CD4-positive, alpha-beta T cell (primary cell): ENCODE results near the gene SRD5A1. TPM values are rescaled to one million over a fixed set of nuclear protein-coding genes. Genes with fewer than 3 reads are reported as not detected.
A peak's percentile ranks its signal among the peaks of the same experiment; 100 is the strongest.

Experiments used
- ATAC-seq: fragments of 200-7000 bp; cut with Tn5 transposase; one replicate; pipeline ENCODE4 v1.10.0; 2022; ENCODE audit warnings: mild to moderate bottlenecking; ENCODE audit not compliant: poor library complexity
- CTCF ChIA-PET: fragments of 350-600 bp; sonication (Branson Sonifier 250); formaldehyde crosslinking; loops from one replicate; lab custom pipeline; 2021; ENCODE audit warnings: antibody characterized with exemption, inconsistent platforms; lab: Charles Lee
- POLR2A ChIA-PET: fragments of 350-600 bp; sonication (Branson Sonifier 250); formaldehyde crosslinking; loops from one replicate; lab custom pipeline; 2021; ENCODE audit warnings: antibody characterized with exemption, inconsistent platforms; lab: Charles Lee
- DNase-seq, 14 experiments: peaks; one replicate each; pipeline ENCODE4 v3.0.0-alpha.2; 2013 to 2020; ENCODE audit warnings: mixed read lengths in 2 of 14
- H3K27ac ChIP-seq, 2 donors: one replicate each; pipeline versions ENCODE4 v1.5.1 to v1.7.0; 2013; ENCODE audit warnings: low read length in 2 of 2, low read depth in 1 of 2, mild to moderate bottlenecking in 1 of 2
- H3K27me3 ChIP-seq, 2 experiments: 1 replicate in 1 of 2; 2 replicates in 1 of 2; pipeline versions ENCODE4 v1.6.1 to v1.7.0; 2013; ENCODE audit warnings: low read length in 2 of 2, control low read depth in 1 of 2, mild to moderate bottlenecking in 1 of 2, moderate library complexity in 1 of 2; ENCODE audit not compliant: insufficient read depth in 2 of 2, control insufficient read depth in 1 of 2
- H3K36me3 ChIP-seq: one replicate; pipeline ENCODE4 v1.6.1; 2013; ENCODE audit warnings: low read length, control low read depth; ENCODE audit not compliant: insufficient read depth
- H3K4me1 ChIP-seq: one replicate; pipeline ENCODE4 v1.6.1; 2013; ENCODE audit warnings: low read length, control low read depth; ENCODE audit not compliant: insufficient read depth
- H3K4me3 ChIP-seq: one replicate; pipeline ENCODE4 v1.5.1; 2013; ENCODE audit warnings: mild to moderate bottlenecking, low read length, moderate library complexity
- H3K9me3 ChIP-seq, 2 experiments: 1 replicate in 1 of 2; 2 replicates in 1 of 2; pipeline versions ENCODE4 v1.6.1 to v1.7.0; 2013; ENCODE audit warnings: low read length in 2 of 2, mild to moderate bottlenecking in 2 of 2, control low read depth in 1 of 2, moderate library complexity in 1 of 2; ENCODE audit not compliant: control insufficient read depth in 1 of 2, insufficient read depth in 1 of 2
- H3K27ac Mint-ChIP-seq: one replicate; pipeline ENCODE4 v1.8.0; 2020; ENCODE audit warnings: mixed read lengths
- H3K27me3 Mint-ChIP-seq: one replicate; pipeline ENCODE4 v1.8.0; 2021; ENCODE audit warnings: mixed read lengths
- H3K36me3 Mint-ChIP-seq: one replicate; pipeline ENCODE4 v1.8.0; 2021; ENCODE audit warnings: low read depth, mixed read lengths
- H3K4me1 Mint-ChIP-seq: one replicate; pipeline ENCODE4 v1.8.0; 2021; ENCODE audit warnings: low read depth, mixed read lengths
- H3K4me3 Mint-ChIP-seq: one replicate; pipeline ENCODE4 v1.8.0; 2020; ENCODE audit warnings: mild to moderate bottlenecking, mixed read lengths
- H3K9me3 Mint-ChIP-seq: one replicate; pipeline ENCODE4 v1.8.0; 2020; ENCODE audit warnings: mixed read lengths
- CTCF ChIP-seq: fragments of 200-600 bp; IDR thresholded peaks from one replicate; pipeline ENCODE4 v1.8.0; 2022; ENCODE audit warnings: antibody characterized with exemption, mild to moderate bottlenecking
- intact Hi-C, 2 experiments: fragments of 100-400 bp; cut with DNase I in 1 of 2; cut with micrococcal nuclease in 1 of 2; formaldehyde crosslinking; loops; one replicate each; pipeline versions ENCODE4 v1.15.1 to v1.9.0; 2023 to 2025; cut with DNase I, micrococcal nuclease
- polyA plus RNA-seq, 2 donors: library from polyadenylated mRNA; unstranded; fragments of 120-200 nt; gene quantifications; one replicate each; pipeline ENCODE4 v1.2.1, GENCODE V29; 2013
- total RNA-seq, 174 experiments: library from RNA in 2 of 174; stranded (reverse) in 2 of 174; gene quantifications; one replicate each; pipeline ENCODE4 v1.2.3 and lab custom pipeline; 2021 to 2026

The SRD5A1 gene, protein sequence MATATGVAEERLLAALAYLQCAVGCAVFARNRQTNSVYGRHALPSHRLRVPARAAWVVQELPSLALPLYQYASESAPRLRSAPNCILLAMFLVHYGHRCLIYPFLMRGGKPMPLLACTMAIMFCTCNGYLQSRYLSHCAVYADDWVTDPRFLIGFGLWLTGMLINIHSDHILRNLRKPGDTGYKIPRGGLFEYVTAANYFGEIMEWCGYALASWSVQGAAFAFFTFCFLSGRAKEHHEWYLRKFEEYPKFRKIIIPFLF
- 1 to 10 TPM; 2.3 to 3.0 TPM for total RNA-seq
- 7.7 TPM for polyA plus RNA-seq (2013, experiment 1 of 2)
- polyA plus RNA-seq (2013, experiment 2 of 2) = 7.6 TPM
- 1.6 to 43.3 (median 10.9) reads per million in 172 experiments for total RNA-seq (lab: John Stamatoyannopoulos, UW)

DNA sequence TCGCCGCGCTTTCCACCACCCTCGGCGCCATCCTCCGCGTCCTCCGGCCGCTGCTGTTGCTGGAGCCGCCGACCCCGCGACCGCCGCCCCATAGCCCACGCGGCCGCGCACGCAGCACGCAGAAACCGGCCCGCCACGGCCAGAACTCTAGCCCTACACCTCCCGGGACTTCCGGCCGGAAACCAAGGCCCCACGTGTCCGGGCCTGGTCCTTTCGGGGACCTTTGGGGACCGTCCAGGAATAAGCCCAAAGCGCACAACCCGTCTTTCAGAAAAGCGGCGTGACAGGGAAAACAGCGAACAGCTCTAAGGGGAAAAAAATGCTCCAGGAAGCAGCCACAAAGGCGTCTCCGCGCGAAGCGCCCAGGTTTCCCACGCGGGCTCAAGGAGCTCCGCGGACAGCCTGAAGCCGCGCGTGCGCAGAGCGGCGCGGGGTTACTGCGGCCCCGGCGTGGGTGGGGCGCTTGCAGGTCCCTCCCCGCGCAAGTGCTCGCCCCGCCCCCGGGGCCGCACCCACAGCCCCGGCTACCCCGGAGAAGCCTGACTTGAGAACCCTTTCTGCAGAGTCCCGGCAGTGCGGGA lies at the start of gene SRD5A1, which contains the start of gene NSUN2:
TSS of gene SRD5A1 (plus strand) at position 553 of the 581 bp plus-strand sequence. CDS start 137 bp downstream, outside the sequence.
TSS of gene NSUN2 (minus strand) at position 157 of the 581 bp plus-strand sequence. CDS start at position 92, 65 bp downstream.
- Mint-ChIP-seq H3K4me1 (peaks cover 54% of the 10 kb centered on the region), H3K27me3 (no peaks in the 10 kb centered on the region), H3K9me3 (no peaks in the 10 kb centered on the region), H3K4me3 (peak within 1 kb of the TSS; percentile 90), H3K36me3 (peaks cover 51% of the 10 kb centered on the region), H3K27ac (peak within 1 kb of the TSS; percentile 93)
- peaks cover 25% of the 10 kb centered on the region for H3K36me3 ChIP-seq
- H3K9me3 ChIP-seq = no peaks in the 10 kb centered on the region
- peak; percentile 78 to 97 (median 90) for DNase-seq
- peak within 1 kb of the TSS; percentile 62 to 98 for H3K27ac ChIP-seq
- no peaks in the 10 kb centered on the region for H3K27me3 ChIP-seq
- no peak for TF ChIP-seq CTCF
- CTCF ChIA-PET = interaction anchor here (1.1 to 2.1 kb wide), 2 partner anchors 79 to 113 kb away, joined by 5 to 13 read pairs; no protein-coding TSS in a partner anchor
- intact Hi-C loops = loop anchor here (1.0 to 10.0 kb wide), 6 partner anchors 80 to 1242 kb away; partner anchors contain the start of genes TENT4A (in 2 of the 2), ICE1 (in 1 of the 2) and MED10 (in 1 of the 2)
- POLR2A ChIA-PET = interaction anchor here (0.7 to 2.6 kb wide), 12 partner anchors 79 to 1217 kb away, joined by 3 to 32 read pairs (median 7); partner anchors contain the start of genes ICE1, MED10 and TENT4A
- H3K4me3 ChIP-seq = peak within 1 kb of the TSS; percentile 87
- peaks cover 33% of the 10 kb centered on the region for H3K4me1 ChIP-seq
- peak; percentile 88 for ATAC-seq

DNA sequence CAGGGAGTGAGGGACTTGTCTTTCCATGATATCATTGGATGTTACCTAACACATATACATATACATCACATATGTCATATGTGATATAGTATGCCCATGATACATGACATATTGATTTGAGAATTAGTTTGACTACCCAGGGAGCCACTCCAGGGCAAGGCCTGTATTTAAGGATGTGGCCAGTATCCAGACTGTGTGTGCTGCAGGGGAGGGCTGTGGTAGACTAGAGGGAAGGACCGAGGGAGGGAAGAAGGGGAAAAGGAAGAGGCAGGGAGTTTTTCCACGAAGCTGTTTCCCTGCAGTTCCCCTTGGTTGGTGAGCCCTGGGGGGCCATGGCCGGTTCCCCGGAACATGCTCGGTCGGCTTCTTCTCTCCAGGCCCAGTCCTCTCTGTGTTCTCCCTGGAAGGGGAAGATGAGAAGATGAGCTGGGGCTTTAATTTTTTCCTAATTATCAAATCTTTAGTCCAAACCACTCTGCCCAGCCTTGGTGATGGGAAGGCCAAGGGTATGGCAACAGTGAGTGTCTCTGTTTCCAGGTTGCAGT lies 49.1 kb upstream of the SRD5A1 start:
- H3K27me3 ChIP-seq = peaks cover 17 to 46% of the 10 kb centered on the region in 2 experiments
- no peak overlapping the region for H3K27ac ChIP-seq
- intact Hi-C loops = no loop called here
- H3K4me3 Mint-ChIP-seq = no peak overlapping the region
- DNase-seq = no peak
- no peaks in the 10 kb centered on the region for H3K36me3 Mint-ChIP-seq
- ATAC-seq = no peak
- H3K4me1 Mint-ChIP-seq = no peaks in the 10 kb centered on the region
- no peak for TF ChIP-seq CTCF
- no peak overlapping the region for H3K27ac Mint-ChIP-seq
- CTCF ChIA-PET = no interaction called here
- no peak overlapping the region for H3K4me3 ChIP-seq
- peaks cover 7% of the 10 kb centered on the region for H3K4me1 ChIP-seq
- POLR2A ChIA-PET = no interaction called here
- peaks cover 0 to 9% of the 10 kb centered on the region in 2 experiments for H3K9me3 ChIP-seq
- no peaks in the 10 kb centered on the region for H3K9me3 Mint-ChIP-seq
- H3K27me3 Mint-ChIP-seq = peaks cover 64% of the 10 kb centered on the region
- no peaks in the 10 kb centered on the region for H3K36me3 ChIP-seq

DNA sequence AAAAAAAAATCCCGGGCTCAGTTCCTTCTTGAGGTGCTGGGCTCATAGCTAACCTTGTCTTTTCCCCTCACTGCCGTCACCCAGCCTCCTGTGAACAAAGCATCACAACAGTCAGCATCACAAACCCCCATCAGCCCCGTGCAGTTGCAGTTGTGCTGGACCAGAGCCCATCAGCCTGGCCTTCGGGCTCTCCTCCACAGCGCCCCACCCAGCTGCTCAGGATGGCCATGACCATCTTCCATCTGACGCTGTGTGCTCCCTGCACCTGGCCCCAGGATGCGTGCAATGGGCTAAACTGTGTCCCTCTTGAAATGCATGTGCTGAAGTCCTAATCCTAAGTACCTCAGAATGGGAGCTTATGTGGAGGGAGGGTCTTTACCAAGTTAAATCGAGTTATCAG lies 48.5 kb upstream of the SRD5A1 start:
- Mint-ChIP-seq H3K36me3 (no peaks in the 10 kb centered on the region), H3K27me3 (peaks cover 60% of the 10 kb centered on the region), H3K27ac (no peak overlapping the region), H3K4me1 (no peaks in the 10 kb centered on the region), H3K4me3 (no peak overlapping the region), H3K9me3 (no peaks in the 10 kb centered on the region)
- Histone ChIP-seq H3K4me3 (no peak overlapping the region), H3K4me1 (peaks cover 7% of the 10 kb centered on the region), H3K27ac (no peak overlapping the region), H3K36me3 (no peaks in the 10 kb centered on the region), H3K27me3 (peaks cover 17 to 46% of the 10 kb centered on the region in 2 experiments), H3K9me3 (peaks cover 0 to 4% of the 10 kb centered on the region in 2 experiments)
- ATAC-seq = no peak
- DNase-seq = no peak
- intact Hi-C loops = no loop called here
- no peak for TF ChIP-seq CTCF
- ChIA-PET CTCF (no interaction called here), POLR2A (no interaction called here)
